Activated CD8-positive, alpha-beta memory T cell treated with anti-CD3 and anti-CD28 coated beads, Interleukin-2, amount 50 U/mL, for 24 hours (primary cell): Measurements from ENCODE around the gene DNAJC11.
"Not testable (repeated sequence)": the region's sequence is repeated elsewhere in the genome, so short reads cannot be mapped to it uniquely, and the experiment has no call there.

Source experiments
- DNase-seq: peaks from one replicate; pipeline ENCODE4 v3.0.0-alpha.2; 2020; ENCODE audit errors: extremely low read depth

The DNAJC11 gene

GRCh38 chr1:6652986-6653385 is 48.6 kb downstream of the DNAJC11 start:
- DNase-seq = no peak

- no peak for DNase-seq
Measured at GRCh38 chr1:6651909-6652308, 49.7 kb downstream of the DNAJC11 start.

GRCh38 chr1:6648556-6648955 is 53.1 kb downstream of the DNAJC11 start:
- no peak for DNase-seq

- no peak for DNase-seq
Measured at GRCh38 chr1:6646499-6647148, 55.0 kb downstream of the DNAJC11 start.

GRCh38 chr1:6645018-6645417 is 56.6 kb downstream of the DNAJC11 start:
- no peak for DNase-seq

- DNase-seq = not testable (repeated sequence)
Measured at GRCh38 chr1:6640867-6641266, 60.7 kb downstream of the DNAJC11 start.

- DNase-seq = no peak
Measured at GRCh38 chr1:6638226-6638625, 63.4 kb downstream of the DNAJC11 start.

- no peak for DNase-seq
Measured at GRCh38 chr1:6637770-6638169, 63.8 kb downstream of the DNAJC11 start.

- DNase-seq = not testable (repeated sequence)
Measured at GRCh38 chr1:6636778-6637177, 64.8 kb downstream of the DNAJC11 start.

GRCh38 chr1:6635910-6636760 is 65.5 kb downstream of the DNAJC11 start:
- DNase-seq = no peak

GRCh38 chr1:6635161-6635909 is 66.3 kb downstream of the DNAJC11 start:
- DNase-seq = no peak

GRCh38 chr1:6634371-6635052 is 67.1 kb downstream of the DNAJC11 start:
- DNase-seq = no peak

GRCh38 chr1:6632588-6633514 is 68.8 kb downstream of the DNAJC11 start:
- DNase-seq = no peak

GRCh38 chr1:6631058-6631457 is 70.6 kb downstream of the DNAJC11 start:
- no peak for DNase-seq

GRCh38 chr1:6630027-6630426 is 71.6 kb downstream of the DNAJC11 start:
- no peak for DNase-seq

GRCh38 chr1:6628971-6629479 is 72.6 kb downstream of the DNAJC11 start:
- DNase-seq = no peak

- DNase-seq = no peak
Measured at GRCh38 chr1:6627841-6628545, 73.6 kb downstream of the DNAJC11 start.

GRCh38 chr1:6627031-6627430 is 74.6 kb downstream of the DNAJC11 start:
- DNase-seq = no peak

- DNase-seq = no peak
Measured at GRCh38 chr1:6625584-6626149, 75.9 kb downstream of the DNAJC11 start.
